HG02840 (cell line): ENCODE data around the gene ITPK1.

Experiments
- ATAC-seq: cut with Tn5 transposase; IDR thresholded peaks from one replicate; pipeline ENCODE4 v1.9.1; 2021; ENCODE audit warnings: mild to moderate bottlenecking, moderate library complexity, moderate number of reproducible peaks; ENCODE audit not compliant: unreplicated experiment, low FRiP score

The ITPK1 gene

GRCh38 chr14:93015505-93015904 lies 100.2 kb downstream of the ITPK1 start:
- no peak for ATAC-seq

- no peak for ATAC-seq
Measured at GRCh38 chr14:93015064-93015463, 100.7 kb downstream of the ITPK1 start.

GRCh38 chr14:93014058-93015023 lies 101.4 kb downstream of the ITPK1 start:
- ATAC-seq = no peak

- ATAC-seq = no peak
Measured at GRCh38 chr14:93012951-93013719, 102.6 kb downstream of the ITPK1 start.

GRCh38 chr14:93012506-93012905 lies 103.2 kb downstream of the ITPK1 start:
- ATAC-seq = no peak

- no peak for ATAC-seq
Measured at GRCh38 chr14:93011650-93012325, 103.9 kb downstream of the ITPK1 start.

GRCh38 chr14:93011141-93011529 lies 104.6 kb downstream of the ITPK1 start:
- no peak for ATAC-seq

GRCh38 chr14:93010522-93011140 lies 105.1 kb downstream of the ITPK1 start:
- no peak for ATAC-seq

- no peak for ATAC-seq
Measured at GRCh38 chr14:93010130-93010499, 105.6 kb downstream of the ITPK1 start.

- ATAC-seq = no peak
Measured at GRCh38 chr14:93009471-93010129, 106.1 kb downstream of the ITPK1 start.

- no peak for ATAC-seq
Measured at GRCh38 chr14:93008381-93008780, 107.3 kb downstream of the ITPK1 start.

GRCh38 chr14:93007225-93007997 lies 108.3 kb downstream of the ITPK1 start:
- ATAC-seq = no peak

- no peak for ATAC-seq
Measured at GRCh38 chr14:93006567-93007051, 109.1 kb downstream of the ITPK1 start.

GRCh38 chr14:93005838-93006237 lies 109.9 kb downstream of the ITPK1 start:
- no peak for ATAC-seq

GRCh38 chr14:93005135-93005813 lies 110.5 kb downstream of the ITPK1 start:
- ATAC-seq = no peak

GRCh38 chr14:93004699-93005082 lies 111.0 kb downstream of the ITPK1 start:
- no peak for ATAC-seq

- ATAC-seq = no peak
Measured at GRCh38 chr14:93003945-93004698, 111.6 kb downstream of the ITPK1 start.

GRCh38 chr14:93002851-93003298 lies 112.8 kb downstream of the ITPK1 start:
- ATAC-seq = no peak
